ENCODE results near the gene PTGES2. TPM values are rescaled to one million over a fixed set of nuclear protein-coding genes. Genes with fewer than 3 reads are reported as not detected.
"Not testable (repeated sequence)": the region's sequence is repeated elsewhere in the genome, so short reads cannot be mapped to it uniquely, and the experiment has no call there.

PTGES2 gene
- total RNA-seq, 1 donor from 2014 or later = 52.8 TPM

DNA sequence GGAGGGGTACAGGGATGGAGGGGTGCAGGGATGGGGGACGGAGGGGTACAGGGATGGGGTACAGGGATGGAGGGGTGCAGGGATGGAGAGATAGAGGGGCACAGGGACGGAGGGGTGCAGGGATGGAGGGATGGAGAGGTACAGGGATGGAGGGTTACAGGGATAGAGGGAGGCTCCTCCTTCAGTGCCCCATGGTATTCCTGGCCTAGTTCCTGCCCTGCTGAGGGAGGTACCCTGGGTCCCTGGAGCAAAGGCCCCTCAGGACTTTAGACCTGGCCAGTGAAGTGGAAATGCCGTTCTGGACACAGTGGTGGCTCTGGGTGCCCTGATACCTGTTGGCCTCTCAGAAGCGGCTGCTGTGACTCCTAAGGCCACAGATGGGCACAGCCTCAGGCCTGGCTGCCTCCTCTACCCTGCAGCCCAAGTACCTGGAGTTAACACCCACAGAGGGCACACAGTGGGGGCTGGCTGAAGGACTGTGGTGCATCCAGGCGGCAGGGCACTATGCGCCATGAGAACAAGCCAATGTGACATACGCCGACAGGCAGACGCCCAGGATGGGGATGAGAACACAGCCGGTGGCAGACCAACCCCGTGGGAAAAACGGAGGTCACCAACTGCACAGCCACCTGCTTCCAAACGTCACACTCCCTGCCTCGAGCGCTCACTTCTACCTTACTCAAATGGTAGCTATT, 8.4 kb downstream of the PTGES2 start:
- no peak for DNase-seq

DNA sequence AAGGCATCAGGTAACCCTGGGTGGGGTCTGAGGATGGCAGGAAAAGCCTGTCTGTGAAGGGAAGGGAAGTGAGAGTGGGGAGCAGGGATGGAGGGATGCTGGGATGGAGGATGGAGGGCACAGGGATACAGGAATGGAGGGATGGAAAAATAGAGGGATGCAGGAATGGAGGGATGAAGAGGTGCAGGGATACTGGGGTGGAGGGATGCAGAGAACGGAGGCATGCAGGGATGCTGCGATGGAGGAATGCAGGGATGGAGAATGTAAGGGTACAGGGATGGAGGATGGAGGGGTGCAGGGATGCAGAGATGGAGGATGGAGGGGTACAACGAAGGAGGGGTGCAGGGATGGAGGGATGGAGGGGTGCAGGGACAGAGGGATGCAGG, 9.1 kb downstream of the PTGES2 start:
- no peak for DNase-seq

DNA sequence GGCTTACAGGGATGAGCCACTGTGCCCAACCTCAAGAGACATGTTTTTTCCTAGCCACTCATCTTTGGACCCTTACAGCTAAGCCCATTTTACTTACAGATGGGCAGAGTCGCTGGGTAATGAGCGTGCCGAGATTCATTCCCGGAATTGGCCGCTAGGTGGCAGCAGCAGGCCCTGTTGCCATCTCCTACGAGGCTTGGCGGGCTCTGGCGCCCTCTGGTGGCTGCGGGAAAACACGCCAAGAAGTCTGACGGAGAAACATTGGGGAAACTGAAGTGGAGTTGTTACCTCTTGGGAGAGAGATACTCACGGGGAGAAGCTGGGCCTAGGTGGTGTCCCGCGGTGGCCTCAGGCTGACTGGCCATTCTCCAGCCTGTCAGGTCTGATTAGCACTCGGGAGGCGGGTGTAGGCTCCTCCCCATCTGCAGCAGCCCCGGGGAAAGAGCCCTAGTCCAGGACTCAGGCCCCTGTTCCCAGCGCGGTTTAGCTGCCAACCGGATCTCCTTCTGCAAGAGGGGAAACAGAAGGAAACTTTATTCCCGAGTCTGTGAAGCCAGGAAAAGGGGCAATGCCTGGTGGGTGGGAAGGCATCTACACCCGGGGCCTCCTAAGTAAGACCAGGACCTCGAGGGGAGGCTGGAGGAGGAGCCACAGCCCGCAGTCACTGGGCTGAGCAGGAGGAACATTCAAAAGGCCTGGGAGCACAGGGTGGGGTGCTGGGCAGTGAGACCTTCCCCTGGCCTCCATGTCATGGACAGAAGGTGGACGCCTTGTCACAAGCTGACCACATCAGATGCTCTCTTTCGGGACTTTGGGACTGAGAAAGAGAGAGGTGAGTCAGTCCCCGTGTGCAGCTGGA, 9.7 kb downstream of the PTGES2 start:
- DNase-seq = peak; percentile 94

DNA sequence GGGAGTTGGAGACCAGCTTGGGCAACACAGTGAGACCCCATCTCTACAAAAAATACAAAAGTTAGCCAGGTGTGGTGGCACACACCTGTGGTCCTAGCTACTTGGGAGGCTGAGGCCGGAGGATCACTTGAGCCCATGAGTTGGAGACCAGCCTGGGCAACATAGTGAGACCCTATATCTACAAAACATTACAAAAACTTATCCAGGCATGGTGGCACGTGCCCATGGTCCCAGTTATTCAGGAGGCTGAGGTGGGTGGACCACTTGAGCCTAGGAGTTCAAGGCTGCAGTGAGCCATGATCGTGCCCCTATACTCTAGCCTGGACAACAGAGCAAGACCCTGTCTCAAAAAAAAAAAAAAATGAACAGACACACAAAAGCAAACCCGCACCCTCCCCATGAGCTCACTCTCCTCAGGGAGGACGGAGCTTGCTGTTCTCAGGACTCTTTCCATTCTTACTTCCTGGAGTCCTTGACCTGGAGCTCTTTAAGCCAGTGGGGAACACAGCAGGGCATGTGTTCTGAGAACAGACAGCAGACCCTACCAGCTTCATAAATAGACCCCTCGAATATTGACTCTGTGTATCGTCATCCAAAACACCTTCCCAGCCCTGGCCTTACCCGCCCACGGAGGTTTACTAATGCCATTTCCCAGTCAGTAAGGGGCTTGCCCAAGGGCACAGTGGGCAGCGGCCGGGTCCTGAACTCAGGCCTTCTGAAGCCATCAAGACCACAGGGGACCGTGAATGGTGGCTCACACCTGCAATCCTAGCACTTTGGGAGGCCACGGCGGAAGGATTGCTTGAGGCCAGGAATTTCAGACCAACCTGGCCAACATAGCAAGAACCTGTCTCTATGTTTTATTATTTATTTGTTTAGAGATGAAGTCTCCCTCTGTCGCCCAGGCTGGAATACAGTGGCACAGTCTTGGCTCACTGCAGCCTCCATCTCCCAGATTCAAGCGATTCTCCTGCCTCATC, 11.1 kb downstream of the PTGES2 start:
- no peak for DNase-seq

DNA sequence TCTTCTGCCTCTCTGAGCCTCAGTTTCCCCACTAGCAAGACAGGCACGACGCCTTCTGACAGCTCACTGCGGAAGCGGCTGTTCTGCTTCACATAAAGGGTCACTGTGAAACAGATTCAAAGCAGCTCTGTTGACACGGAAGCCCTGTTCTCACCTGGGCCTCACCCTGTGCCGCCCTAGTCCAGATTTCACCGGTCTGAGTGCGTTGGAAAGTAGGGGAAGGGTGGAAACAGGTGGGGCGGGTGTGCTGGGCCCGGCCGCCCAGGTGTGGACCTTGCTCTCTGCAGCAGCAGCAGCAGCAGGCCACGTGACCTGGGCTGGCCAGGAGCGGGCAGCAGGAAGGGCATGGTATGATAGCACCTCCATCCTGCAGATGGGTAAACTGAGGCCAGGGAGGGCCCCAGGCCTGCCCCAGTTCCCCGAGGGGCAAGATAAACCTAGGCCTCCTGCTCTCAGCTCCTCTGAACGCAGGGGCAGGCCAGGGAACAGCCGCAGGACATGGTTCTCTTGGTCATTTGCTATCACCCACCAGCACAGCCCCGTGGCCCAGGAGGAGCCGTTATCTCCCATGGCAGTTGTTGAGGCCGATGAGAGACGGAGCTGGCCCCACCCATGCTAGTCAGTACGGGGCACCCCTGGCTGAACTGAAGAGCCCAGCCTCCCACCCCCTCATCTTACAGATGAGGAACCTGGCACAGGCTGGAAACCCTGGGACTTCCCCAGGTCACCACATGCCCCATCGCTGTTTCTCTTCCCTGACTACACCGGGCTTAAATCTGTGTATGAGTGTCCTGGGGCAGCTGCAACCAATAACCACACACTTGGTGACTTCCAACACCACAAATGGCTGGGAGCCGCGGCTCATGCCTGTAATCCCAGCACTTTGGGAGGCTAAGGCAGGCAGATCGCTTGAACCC, 12.1 kb downstream of the PTGES2 start:
- DNase-seq = no peak

DNA sequence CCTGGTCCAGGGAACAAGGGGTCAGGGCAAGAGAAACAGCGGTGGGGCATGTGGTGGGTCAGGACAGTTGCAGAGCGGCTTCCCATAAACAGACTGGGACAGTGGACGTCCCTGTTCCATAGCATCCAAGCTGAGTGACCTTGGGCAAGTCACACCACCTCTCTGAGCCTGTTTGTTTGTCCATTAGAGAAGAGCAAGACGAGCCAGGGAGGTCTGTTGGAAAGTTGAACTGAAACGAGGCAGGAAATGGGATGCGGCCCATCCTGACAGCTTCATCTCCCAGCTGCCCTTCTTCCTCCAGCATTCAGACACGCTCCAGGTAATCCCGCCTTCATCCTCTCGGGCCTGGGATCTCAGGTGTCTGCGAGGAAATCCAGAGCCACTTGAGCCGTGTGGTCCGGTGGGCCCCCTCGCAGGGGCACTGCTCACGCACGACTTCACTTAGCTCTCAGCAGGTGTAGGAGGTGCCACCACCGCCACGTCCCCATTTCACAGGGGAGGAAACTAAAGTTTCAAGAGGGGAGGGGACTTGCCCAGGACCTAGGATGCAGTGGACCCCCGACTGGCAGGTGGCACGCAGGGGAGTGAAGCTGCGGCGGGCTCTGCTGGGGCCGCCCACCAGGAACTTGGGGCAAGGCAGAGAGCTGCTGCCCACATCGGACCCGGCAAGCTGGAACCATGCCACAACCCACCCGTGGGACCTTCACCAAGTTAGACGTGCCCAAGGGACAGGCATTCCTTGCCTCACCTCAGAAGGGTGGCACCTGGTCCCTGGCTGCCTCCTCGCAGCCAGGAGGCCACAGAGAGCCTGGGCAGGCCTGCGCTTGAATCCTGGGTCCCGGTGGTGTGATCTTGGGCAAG, 13.0 kb downstream of the PTGES2 start:
- DNase-seq = no peak

DNA sequence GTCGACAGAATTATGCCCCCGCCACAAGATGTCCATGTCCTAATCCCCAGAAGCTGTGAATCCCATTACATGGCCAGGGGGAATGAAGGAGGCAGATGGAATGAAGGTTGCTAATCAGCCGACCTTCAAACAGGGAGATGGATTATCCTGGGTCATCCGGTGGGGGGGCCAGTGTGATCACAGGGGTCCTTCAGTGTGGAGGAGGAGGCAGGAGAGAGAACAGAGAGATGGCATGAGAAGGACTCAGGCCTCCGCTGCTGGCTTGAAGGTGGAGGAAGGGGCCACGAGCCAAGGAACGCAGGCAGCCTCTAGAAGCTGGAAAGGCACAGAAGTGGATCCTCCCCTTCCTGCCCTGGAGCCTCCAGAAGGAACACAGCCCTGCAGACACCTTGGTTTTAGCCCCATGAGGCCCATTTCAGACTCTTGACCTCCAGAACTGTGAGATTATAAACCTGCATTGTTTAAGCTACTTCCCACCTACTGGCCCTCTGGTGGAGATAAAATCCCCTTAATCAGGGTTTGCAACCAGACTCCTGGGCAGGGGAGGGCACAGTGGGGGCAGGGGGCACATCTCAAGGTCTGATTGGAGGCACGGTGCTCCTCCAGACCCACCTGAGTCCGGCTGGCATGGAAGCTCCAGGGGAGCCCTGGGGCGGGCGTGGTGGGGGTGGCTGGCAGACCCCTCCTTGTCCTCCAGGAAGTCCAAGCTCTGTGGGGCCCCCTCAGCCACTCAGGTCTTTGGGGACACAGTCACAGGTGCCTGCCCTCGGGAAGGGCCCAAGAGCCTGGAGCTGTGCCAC, 13.8 kb downstream of the PTGES2 start:
- no peak for DNase-seq

DNA sequence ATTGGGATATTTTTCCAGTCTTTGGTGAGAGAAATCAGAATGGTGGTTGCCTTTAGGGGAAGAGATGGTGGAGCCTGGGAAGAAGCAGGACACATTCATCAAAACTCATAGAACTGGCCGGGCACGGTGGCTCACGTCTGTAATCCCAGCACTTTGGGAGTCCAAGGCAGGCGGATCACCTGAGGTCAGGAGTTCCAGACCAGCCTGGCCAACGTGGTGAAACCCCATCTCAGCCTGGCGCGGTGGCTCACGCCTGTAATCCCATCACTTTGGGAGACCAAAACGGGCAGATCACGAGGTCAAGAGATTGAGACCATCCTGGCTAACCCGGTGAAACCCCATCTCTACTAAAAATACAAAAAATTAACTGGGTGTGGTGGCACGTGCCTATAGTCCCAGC, 15.8 kb downstream of the PTGES2 start:
- DNase-seq = not testable (repeated sequence)

DNA sequence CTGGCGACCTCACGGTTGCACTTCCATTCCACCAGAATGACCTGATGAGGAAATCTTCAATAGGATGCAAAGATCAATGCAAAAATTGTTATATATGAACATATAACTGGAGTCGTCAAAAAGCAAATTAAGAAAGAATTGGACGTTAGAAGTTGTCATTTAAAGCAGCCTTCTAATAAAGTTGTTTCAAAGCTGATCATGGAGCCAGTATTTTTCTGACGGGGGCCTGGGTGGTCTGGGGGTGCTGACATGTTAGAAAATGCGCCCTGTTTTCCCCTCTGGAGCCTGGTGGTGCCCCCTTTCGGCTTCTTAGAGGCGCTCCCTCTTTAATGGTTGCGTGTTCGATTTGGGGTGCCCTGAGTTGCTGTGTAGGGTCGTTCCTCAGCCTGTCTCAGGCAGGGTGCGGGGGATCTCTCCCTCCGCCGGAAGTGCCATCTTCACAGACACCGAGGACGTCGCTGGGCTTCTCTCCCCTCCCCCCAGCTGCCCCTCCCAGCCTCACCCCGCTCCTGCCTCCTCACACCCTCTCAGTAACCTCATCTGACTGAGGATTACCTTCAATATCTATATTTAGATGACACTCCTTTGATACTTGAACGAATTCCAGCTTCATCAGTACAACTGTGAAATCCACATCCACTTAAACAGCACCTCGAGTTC, 18.3 kb downstream of the PTGES2 start:
- no peak for DNase-seq

DNA sequence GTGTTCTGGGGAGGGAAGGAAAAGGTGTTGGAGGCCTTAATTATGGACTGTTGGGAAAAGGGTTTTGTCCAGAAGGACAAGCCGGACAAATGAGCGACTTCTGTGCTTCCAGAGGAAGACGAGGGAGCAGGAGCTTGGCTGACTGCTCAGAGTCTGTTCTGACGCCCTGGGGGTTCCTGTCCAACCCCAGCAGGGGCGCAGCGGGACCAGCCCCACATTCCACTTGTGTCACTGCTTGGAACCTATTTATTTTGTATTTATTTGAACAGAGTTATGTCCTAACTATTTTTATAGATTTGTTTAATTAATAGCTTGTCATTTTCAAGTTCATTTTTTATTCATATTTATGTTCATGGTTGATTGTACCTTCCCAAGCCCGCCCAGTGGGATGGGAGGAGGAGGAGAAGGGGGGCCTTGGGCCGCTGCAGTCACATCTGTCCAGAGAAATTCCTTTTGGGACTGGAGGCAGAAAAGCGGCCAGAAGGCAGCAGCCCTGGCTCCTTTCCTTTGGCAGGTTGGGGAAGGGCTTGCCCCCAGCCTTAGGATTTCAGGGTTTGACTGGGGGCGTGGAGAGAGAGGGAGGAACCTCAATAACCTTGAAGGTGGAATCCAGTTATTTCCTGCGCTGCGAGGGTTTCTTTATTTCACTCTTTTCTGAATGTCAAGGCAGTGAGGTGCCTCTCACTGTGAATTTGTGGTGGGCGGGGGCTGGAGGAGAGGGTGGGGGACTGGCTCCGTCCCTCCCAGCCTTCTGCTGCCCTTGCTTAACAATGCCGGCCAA, 19.1 kb downstream of the PTGES2 start:
- no peak for DNase-seq

DNA sequence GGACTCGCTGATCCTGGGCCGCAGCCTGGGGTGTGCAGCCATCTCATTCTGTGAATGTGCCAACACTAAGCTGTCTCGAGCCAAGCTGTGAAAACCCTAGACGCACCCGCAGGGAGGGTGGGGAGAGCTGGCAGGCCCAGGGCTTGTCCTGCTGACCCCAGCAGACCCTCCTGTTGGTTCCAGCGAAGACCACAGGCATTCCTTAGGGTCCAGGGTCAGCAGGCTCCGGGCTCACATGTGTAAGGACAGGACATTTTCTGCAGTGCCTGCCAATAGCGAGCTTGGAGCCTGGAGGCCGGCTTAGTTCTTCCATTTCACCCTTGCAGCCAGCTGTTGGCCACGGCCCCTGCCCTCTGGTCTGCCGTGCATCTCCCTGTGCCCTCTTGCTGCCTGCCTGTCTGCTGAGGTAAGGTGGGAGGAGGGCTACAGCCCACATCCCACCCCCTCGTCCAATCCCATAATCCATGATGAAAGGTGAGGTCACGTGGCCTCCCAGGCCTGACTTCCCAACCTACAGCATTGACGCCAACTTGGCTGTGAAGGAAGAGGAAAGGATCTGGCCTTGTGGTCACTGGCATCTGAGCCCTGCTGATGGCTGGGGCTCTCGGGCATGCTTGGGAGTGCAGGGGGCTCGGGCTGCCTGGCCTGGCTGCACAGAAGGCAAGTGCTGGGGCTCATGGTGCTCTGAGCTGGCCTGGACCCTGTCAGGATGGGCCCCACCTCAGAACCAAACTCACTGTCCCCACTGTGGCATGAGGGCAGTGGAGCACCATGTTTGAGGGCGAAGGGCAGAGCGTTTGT, 19.9 kb downstream of the PTGES2 start:
- DNase-seq = no peak

DNA sequence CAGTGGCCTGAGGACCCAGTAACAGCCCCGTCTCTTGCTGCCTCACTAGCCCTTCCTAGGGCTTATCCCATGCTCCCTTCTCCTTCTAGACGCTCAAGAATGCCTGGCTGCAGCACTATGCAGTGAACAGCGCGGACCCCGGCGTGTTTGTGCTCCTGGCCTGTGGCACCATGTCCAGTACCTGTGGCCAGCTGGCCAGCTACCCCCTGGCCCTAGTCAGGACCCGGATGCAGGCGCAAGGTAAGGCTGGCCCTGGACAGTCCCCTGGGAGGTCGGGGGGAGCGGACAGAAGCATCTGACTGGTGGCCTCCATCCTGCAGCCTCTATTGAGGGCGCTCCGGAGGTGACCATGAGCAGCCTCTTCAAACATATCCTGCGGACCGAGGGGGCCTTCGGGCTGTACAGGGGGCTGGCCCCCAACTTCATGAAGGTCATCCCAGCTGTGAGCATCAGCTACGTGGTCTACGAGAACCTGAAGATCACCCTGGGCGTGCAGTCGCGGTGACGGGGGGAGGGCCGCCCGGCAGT, 20.5 kb downstream of the PTGES2 start:
- no peak for DNase-seq

DNA sequence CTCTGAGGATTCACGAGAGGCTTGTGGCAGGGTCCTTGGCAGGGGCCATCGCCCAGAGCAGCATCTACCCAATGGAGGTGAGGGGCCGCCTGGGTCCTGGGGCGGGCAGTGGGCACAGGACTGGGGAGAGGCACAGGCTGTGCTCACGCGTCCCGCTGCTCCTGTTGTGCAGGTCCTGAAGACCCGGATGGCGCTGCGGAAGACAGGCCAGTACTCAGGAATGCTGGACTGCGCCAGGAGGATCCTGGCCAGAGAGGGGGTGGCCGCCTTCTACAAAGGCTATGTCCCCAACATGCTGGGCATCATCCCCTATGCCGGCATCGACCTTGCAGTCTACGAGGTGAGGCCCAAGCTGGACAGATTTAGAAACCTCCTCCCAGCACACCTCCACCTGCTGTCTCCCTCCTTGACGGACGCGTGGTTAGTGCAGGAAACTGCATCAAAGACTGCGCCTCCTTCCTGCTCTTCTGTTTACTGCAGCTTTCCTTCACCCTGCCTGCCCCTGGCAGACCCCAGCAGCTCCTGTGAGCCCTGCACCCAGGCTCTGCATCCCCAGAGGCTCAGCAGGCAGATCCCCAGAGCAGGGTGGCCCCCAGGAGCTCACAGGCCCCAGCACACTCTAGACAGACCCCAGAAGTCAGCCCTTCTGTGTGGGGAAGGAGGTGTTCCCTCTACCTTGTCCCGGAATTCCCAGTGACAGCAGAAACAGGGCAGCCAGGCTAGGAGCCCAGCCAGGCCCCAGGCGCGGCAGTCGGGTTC, 21.2 kb downstream of the PTGES2 start:
- DNase-seq = no peak

DNA sequence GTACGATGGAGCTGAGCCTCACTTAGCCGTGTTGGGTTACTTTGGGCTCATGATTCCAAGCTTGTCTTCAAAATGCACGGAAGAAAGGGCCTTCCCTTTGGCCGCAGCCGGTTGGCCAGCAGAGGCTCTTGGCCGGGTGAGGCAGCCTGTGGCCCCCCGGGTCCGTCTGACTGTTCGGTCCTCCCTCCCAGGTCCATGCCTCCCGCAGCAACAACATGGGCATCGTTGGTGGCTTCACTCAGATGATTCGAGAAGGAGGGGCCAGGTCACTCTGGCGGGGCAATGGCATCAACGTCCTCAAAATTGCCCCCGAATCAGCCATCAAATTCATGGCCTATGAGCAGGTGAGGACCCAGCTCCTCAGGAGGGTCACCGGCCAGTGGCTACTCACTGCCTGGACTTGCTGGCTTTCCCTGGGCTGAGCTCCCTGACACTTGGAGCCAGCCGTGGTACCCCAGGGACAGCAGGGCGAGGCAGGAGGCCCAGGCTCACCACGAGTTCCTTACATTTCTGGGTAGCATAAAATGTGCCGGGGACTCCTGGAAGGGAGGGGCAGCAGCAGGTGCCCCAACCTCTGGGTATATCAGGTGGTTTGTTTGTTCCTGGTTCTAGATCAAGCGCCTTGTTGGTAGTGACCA, 21.9 kb downstream of the PTGES2 start:
- no peak for DNase-seq

DNA sequence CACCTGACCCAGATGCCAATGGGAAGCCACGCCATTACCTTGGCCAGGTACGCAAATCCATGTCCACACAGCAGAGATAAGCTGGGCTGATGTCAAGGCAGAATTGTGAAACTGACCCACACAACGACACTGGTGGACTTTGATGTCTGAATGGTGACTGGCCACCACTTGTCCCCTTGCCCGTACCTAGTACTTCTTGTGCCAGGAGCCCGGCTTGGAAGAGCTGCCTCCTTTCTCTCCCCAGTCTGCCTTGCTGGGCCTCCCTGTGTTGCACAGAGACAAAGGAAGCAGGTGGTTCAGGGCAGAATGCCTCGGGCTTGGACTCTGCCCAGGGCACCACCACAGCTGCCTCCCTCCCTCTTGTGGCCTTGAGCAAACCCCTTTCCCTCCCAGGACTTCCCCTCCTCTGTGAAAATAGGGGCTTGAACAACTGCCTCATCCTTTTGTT, 23.3 kb downstream of the PTGES2 start:
- DNase-seq = peak; percentile 65

DNA sequence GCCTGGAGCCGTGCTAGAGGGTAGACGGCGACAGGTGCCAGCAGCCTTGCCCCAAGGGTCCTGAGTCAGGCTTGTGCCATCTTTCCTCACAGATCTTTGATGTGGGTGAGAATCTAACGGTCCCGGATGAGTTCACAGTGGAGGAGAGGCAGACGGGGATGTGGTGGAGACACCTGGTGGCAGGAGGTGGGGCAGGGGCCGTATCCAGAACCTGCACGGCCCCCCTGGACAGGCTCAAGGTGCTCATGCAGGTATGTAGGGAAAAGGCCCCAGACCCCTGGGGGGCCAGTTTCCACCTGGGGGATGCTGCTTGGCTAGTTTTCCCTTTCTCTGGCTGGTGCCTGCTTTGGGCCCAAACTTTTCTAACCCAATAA, 24.0 kb downstream of the PTGES2 start:
- DNase-seq = peak; percentile 35
